Effector memory CD8-positive, alpha-beta T cell (primary cell): ENCODE results near the gene CLDN7.
A peak's percentile ranks its signal among the peaks of the same experiment; 100 is the strongest.

ENCODE experiments used
- ATAC-seq: fragments of 150-1000 bp; cut with Tn5 transposase; replicated peaks from 2 replicates; pipeline ENCODE4 v1.10.0; 2021; ENCODE audit warnings: mild to moderate bottlenecking, moderate library complexity
- DNase-seq, 3 experiments: peaks; one replicate each; pipeline ENCODE4 v3.0.0; 2021
- H3K27ac Mint-ChIP-seq, 2 donors: one replicate each; pipeline ENCODE4 v1.8.0; 2022; ENCODE audit warnings: mild to moderate bottlenecking in 2 of 2, mixed read lengths in 2 of 2, moderate library complexity in 2 of 2
- H3K27me3 Mint-ChIP-seq, 2 donors: one replicate each; pipeline ENCODE4 v1.8.0; 2022; ENCODE audit warnings: mixed read lengths in 2 of 2
- H3K36me3 Mint-ChIP-seq: one replicate; pipeline ENCODE4 v1.8.0; 2022; ENCODE audit warnings: mild to moderate bottlenecking, moderate library complexity, mixed read lengths; ENCODE audit not compliant: insufficient read depth
- H3K4me1 Mint-ChIP-seq, 2 donors: one replicate each; pipeline ENCODE4 v1.8.0; 2022; ENCODE audit warnings: low read depth in 2 of 2, mixed read lengths in 2 of 2
- H3K4me3 Mint-ChIP-seq, 2 donors: one replicate each; pipeline ENCODE4 v1.8.0; 2022; ENCODE audit warnings: mild to moderate bottlenecking in 2 of 2, mixed read lengths in 2 of 2, moderate library complexity in 2 of 2
- H3K9me3 Mint-ChIP-seq, 2 donors: one replicate each; pipeline ENCODE4 v1.8.0; 2022; ENCODE audit warnings: mixed read lengths in 2 of 2

CLDN7 gene

DNA sequence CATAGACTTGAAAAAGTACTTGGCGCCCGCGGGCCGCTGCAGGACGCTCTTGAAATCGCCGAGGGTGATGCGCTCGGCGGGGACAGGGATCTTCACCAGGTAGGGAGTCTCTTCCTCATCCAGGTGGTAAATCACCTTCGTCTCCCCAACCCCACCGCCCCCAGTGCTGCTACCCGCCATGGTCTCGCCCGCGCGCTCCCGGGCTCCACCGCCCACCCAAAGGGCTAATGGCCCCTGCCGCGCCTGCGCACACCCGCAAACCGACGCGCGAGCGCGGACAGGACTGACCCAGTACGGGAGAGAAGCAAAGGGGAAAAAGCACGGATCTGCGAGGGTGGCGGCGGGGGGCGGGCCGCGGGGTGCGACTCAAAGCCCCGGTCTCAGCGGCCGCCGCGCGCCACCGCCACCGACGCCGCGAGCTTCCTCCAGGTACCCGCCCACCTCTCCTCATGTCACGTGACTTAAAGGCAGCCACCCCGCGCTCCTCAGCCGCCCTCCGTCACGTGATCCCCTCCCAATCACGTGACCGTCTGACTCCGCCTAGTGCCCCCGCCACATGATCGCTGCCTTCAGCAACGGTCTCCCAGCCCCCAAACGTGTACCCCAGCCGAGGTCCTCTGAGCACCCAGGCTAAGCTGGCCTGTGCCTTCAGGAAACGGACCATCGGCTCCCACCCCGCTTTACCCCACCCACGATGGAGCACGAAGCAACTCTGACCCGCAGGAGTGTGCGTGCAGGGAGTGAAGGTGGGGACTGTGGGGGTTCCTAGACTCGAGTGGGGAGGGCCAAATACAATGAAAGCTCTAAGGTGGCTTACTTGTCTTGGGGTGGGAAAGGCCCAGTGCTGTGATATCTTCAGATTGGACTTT lies 28.0 kb downstream of the CLDN7 start, which contains the start of gene DVL2:
Gene DVL2, minus strand, starts transcription at position 435 of the 869 bp plus-strand sequence. Its CDS starts 255 bp downstream, at position 180.
- Mint-ChIP-seq H3K9me3 (no peaks in the 10 kb centered on the region), H3K36me3 (peaks cover 55% of the 10 kb centered on the region), H3K27ac (peak within 1 kb of the TSS; percentile 80 to 93), H3K27me3 (no peaks in the 10 kb centered on the region), H3K4me1 (peaks cover 44 to 58% of the 10 kb centered on the region in 2 donors), H3K4me3 (peak within 1 kb of the TSS; percentile 91 to 92)
- ATAC-seq (peak; percentile 63), DNase-seq (peak; percentile 91 to 94 (median 91))

DNA sequence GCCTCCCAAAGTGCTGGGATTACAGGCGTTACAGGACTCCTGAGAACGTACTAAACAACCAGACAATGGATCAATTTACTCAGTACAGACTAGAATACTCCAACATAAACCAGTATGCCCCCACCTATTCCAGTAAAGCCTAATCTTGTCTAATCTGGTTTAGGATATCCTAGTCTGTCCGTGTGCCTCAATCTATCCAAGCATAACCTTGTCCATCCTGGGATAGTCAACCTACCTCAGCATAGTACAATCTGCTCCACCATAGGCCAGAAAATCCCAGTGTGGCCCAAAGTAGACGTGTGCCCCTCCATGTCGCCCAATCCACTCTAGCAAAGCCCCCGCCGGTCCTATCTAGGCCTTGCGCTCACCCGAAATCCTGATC lies 28.6 kb downstream of the CLDN7 start:
- no peak for DNase-seq
- Mint-ChIP-seq H3K9me3 (no peaks in the 10 kb centered on the region), H3K4me3 (peak overlapping the region; percentile 91 to 92), H3K36me3 (peaks cover 49% of the 10 kb centered on the region), H3K4me1 (peaks cover 44 to 55% of the 10 kb centered on the region in 2 donors), H3K27ac (peak overlapping the region; percentile 80 to 93), H3K27me3 (no peaks in the 10 kb centered on the region)
- no peak for ATAC-seq

DNA sequence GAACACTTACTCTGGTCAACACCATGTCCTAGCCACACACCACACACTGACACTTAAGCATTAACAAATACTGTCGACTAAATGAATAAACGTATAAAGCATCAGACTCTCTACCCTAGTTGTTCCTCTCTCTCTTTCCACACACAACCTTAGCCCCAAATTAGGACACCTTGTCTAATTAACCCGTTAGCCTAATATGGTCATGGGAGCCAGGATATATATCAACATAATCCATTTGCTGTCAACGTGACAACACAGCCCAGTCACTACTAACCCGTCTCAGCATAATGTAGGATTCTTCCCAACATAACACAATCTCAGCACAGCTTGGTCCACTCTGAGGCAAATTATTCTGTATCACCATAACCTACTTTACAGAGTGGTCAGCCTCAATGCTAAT lies 30.2 kb downstream of the CLDN7 start:
- DNase-seq (no peak), ATAC-seq (no peak)
- H3K9me3 Mint-ChIP-seq = no peaks in the 10 kb centered on the region
- no peak overlapping the region for H3K27ac Mint-ChIP-seq
- peaks cover 49% of the 10 kb centered on the region for H3K36me3 Mint-ChIP-seq
- H3K4me3 Mint-ChIP-seq = peak overlapping the region in 1 of 2 donors; percentile 91
- no peaks in the 10 kb centered on the region for H3K27me3 Mint-ChIP-seq
- peaks cover 39 to 51% of the 10 kb centered on the region in 2 donors for H3K4me1 Mint-ChIP-seq

DNA sequence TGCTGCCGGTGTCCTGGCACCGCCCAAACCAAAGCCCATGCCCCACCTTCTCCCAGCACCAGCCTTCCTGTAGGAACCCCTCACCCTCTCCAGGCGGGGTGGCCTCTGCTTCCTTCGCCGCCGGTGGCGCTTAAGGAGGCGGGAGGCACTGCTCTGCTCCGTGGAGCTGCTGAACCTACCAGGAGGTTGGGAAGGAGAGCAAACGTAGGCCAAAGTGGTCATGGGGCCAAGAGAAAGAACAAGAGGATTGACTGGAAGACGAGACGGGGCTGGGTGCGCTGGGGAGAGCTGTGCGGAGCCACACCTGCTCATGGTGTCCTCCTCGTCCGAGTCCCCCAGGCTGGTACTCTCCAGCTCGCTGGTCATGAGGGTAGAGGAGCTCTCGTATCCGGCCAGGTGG lies 32.8 kb downstream of the CLDN7 start:
- Mint-ChIP-seq H3K9me3 (no peaks in the 10 kb centered on the region), H3K27me3 (no peaks in the 10 kb centered on the region), H3K27ac (peak overlapping the region in 1 of 2 donors; percentile 38), H3K4me1 (peaks cover 25 to 29% of the 10 kb centered on the region in 2 donors), H3K4me3 (no peak overlapping the region), H3K36me3 (peaks cover 27% of the 10 kb centered on the region)
- ATAC-seq (no peak), DNase-seq (no peak)

DNA sequence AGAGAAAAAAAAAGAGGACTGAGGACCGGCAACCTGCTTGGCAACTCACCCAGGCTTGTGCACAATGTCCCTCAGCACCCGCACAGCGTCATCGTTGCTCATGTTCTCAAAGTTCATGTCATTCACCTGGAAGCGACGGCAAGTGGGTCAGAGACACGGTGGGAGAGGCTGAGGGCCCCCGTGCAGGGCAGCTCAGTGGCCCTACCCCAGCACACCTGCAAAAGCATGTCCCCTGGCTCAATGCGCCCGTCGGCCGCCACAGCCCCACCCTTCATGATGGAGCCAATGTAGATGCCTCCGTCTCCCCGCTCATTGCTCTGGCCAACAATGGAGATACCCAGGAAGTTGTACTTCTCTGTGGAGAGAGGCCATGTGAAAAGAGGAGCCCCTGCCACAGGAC lies 33.4 kb downstream of the CLDN7 start:
- H3K36me3 Mint-ChIP-seq = peaks cover 21% of the 10 kb centered on the region
- H3K27ac Mint-ChIP-seq = no peak overlapping the region
- H3K4me3 Mint-ChIP-seq = no peak overlapping the region
- no peak for DNase-seq
- H3K27me3 Mint-ChIP-seq = no peaks in the 10 kb centered on the region
- no peak for ATAC-seq
- H3K9me3 Mint-ChIP-seq = no peaks in the 10 kb centered on the region
- peaks cover 22 to 25% of the 10 kb centered on the region in 2 donors for H3K4me1 Mint-ChIP-seq

DNA sequence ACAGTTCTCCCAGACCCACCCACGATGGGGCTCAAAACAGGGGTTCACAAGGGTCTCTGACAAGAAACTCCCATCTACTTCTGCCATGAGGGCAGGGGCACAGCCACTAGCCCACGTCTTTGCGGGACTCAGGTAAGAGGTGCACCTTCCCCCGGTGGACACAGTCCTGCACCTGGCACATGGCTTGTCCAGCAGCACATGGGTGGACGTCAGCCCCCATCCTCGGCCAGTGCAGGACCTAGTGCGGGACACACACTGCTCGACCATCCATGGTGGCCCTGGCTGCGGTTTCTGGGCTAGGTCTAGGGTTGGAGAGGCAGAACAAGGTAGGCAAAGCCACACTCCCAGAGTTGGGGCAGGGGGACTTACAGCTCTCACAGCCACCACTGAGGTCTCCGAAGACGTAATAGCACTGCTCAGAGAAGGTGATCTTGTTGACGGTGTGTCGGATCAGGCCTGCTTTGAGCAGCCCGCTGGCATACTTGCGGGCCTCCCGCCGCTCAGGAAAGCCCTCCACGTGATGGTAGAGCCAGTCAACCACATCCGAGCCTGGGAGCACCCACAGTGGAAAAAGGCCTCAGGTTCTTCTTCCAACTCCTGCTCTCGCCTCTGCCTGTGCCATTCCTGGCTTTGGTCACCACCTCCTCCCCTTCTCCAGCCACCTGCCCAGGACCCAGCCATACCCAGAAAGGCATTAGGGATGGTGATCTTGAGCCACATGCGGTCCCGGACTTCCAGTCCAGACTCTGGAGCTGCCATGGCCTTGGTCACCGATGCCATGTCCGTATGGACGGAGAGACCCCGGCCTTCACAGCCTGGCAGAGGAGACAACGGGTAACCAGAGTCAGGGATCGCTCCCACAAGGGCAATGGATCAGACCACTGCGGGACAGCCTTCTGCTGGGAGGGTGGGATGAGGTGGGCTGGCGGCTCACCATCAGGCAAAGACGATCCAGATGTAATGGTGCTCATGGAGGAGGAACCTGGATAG lies 35.3 kb downstream of the CLDN7 start:
- H3K27me3 Mint-ChIP-seq = no peaks in the 10 kb centered on the region
- peaks cover 6 to 11% of the 10 kb centered on the region in 2 donors for H3K4me1 Mint-ChIP-seq
- H3K4me3 Mint-ChIP-seq = no peak overlapping the region
- H3K9me3 Mint-ChIP-seq = no peaks in the 10 kb centered on the region
- peaks cover 17% of the 10 kb centered on the region for H3K36me3 Mint-ChIP-seq
- DNase-seq = no peak
- H3K27ac Mint-ChIP-seq = no peak overlapping the region
- ATAC-seq = no peak

DNA sequence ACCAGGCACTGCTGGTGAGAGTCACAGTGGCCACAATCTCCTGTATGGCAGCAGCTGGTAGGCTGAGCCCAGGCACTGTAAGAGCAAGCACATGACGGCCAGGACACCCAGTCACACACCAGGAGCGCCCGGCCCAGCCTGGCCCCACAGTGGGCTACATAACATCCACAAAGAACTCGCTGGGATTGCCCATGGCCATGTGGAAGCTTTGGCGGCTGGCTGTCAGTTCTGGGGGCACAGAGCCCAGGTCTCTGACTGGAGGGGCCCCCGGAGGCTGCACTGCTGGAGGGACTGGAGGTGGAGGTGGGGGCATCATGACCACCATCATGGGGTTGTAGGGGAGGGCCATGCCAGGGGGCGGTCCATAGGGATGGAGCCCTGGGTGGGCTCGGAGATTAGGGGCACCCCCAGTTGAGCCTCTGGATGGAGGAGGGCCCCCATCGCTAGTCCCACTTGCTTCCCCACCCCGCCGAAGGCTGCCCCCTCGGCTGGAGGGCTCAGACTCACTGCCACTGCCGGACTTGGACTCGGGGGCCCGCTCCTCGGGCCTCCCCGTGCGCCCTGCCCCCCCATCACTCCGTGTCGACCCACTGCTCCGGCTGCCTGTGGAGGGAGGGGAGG lies 36.5 kb downstream of the CLDN7 start:
- Mint-ChIP-seq H3K27ac (no peak overlapping the region), H3K27me3 (no peaks in the 10 kb centered on the region), H3K4me3 (no peak overlapping the region), H3K36me3 (peaks cover 20% of the 10 kb centered on the region), H3K4me1 (peaks cover 4 to 9% of the 10 kb centered on the region in 2 donors), H3K9me3 (no peaks in the 10 kb centered on the region)
- DNase-seq = no peak
- ATAC-seq = no peak

DNA sequence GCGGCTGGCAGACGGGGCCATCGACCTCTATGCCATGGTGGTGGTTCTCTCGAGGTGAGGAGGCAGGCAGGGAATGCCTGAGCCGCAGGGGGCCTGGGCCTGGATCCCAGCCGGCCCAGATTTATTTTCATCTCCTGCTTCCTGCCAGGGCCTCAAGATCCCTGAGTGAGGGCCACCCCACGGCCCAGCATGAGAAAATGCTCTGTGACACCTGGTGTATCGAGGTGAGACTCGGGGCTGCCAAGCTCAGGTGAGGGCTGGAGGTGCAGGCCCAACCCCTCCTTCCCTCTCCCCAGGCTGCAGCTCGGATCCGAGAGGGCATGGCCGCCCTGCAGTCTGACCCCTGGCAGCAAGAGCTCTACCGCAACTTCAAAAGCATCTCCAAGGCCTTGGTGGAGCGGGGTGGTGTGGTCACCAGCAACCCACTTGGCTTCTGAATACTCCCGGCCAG lies 37.6 kb downstream of the CLDN7 start:
- Mint-ChIP-seq H3K9me3 (no peaks in the 10 kb centered on the region), H3K27ac (no peak overlapping the region), H3K4me3 (no peak overlapping the region), H3K36me3 (peaks cover 20% of the 10 kb centered on the region), H3K27me3 (no peaks in the 10 kb centered on the region), H3K4me1 (peaks cover 8 to 15% of the 10 kb centered on the region in 2 donors)
- DNase-seq (no peak), ATAC-seq (no peak)

DNA sequence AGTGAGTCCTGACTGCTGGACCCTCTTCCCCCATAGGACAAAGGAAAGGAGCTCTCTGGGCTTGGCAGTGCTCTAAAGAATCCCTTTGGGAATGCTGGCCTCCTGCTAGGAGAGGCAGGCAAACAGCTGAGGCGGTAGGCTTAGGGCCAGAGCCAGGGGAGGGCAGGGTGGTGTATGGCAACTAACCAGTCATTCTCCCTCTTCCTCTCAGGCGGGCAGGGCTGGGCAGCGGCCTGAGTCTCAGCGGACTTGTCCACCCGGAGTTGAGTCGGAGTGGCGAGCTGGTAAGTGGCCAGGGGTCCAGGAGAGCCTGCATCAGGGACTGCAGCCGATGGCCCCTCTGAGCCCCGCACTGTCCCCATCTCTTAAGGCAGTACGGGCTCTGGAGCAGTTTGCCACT lies 38.2 kb downstream of the CLDN7 start:
- H3K27me3 Mint-ChIP-seq = no peaks in the 10 kb centered on the region
- H3K4me3 Mint-ChIP-seq = no peak overlapping the region

DNA sequence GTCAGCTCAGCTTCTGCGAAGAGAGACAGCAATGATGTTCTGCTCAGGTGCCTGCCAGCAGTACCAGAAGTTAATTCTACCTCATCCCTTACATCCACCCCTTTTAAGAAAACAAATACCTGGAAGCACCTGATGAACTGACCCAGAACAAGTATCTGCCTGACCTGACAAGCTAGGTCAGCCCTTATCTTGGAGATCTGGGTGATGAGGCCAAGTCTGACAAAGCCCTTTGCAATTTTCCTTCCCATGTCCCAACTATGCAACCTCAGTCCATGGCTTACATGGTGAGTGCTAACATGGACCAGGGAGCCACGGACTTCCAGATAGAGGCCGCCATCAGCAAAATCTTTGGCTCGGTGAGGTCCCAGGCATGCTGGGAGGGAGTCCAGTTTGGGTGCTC lies 38.9 kb downstream of the CLDN7 start:
- no peaks in the 10 kb centered on the region for H3K9me3 Mint-ChIP-seq
- H3K27ac Mint-ChIP-seq = peak overlapping the region in 1 of 2 donors; percentile 15
- H3K4me3 Mint-ChIP-seq = no peak overlapping the region
- peaks cover 17% of the 10 kb centered on the region for H3K36me3 Mint-ChIP-seq
- ATAC-seq = no peak
- no peaks in the 10 kb centered on the region for H3K27me3 Mint-ChIP-seq
- peaks cover 12 to 24% of the 10 kb centered on the region in 2 donors for H3K4me1 Mint-ChIP-seq
- DNase-seq = no peak

More for the DNA sequence above, 38.2 kb downstream of the CLDN7 start:
- ATAC-seq = no peak
- H3K9me3 Mint-ChIP-seq = no peaks in the 10 kb centered on the region
- H3K27ac Mint-ChIP-seq = peak overlapping the region in 1 of 2 donors; percentile 36
- DNase-seq = no peak
- peaks cover 20% of the 10 kb centered on the region for H3K36me3 Mint-ChIP-seq
- H3K4me1 Mint-ChIP-seq = peaks cover 12 to 19% of the 10 kb centered on the region in 2 donors

DNA sequence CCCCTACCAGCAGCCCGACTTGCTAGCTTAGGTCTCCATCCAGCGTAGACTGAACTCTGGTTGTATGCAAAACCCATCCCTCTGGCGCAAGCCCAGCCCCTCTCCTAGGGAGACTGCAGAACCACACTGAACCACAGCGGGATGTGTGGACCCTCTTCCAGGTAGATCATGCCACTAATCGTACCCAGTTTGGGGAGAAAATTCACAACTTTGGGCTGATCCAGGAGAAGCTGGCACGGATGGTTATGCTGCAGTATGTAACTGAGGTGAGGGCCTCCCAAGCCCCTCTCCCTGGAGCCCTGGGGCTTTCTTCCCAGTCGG lies 39.3 kb downstream of the CLDN7 start:
- ATAC-seq (no peak), DNase-seq (no peak)
- Mint-ChIP-seq H3K4me1 (peaks cover 12 to 27% of the 10 kb centered on the region in 2 donors), H3K27ac (peak overlapping the region in 1 of 2 donors; percentile 15), H3K36me3 (peaks cover 12% of the 10 kb centered on the region), H3K4me3 (no peak overlapping the region), H3K9me3 (no peaks in the 10 kb centered on the region), H3K27me3 (no peaks in the 10 kb centered on the region)

DNA sequence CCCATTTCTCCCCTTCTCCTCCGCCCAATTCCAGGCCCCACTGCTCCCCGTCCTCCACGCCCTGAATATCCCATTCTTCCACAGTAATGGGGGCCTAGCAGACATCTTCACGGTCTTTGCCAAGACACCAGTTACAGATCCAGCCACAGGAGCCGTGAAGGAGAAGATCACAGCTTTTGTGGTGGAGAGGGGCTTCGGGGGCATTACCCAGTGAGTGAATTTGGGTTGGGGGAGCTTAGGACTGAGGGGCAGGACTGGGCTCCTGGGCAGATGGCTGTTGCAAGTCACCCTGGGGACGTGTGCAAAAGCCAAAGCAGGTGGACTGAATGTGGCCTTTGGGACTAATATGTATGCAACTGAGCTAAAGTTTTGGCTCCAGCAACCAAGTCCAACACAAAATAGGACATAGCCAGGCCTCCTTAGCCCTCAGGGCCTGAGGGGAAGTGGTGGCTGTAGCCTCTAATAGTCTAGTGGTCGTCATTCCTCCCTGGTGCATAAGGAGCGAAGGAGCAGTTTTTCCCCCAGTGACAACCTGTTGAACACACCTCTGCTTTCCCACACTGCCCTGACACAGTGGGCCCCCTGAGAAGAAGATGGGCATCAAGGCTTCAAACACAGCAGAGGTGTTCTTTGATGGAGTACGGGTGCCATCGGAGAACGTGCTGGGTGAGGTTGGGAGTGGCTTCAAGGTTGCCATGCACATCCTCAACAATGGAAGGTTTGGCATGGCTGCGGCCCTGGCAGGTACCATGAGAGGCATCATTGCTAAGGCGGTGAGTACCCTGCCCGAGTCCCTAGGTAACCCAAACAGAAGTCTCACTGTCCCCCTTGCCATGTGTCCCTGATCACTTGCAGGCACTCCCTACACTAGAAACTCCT lies 39.9 kb downstream of the CLDN7 start:
- Mint-ChIP-seq H3K36me3 (peaks cover 8% of the 10 kb centered on the region), H3K27ac (peak overlapping the region in 1 of 2 donors; percentile 93), H3K27me3 (no peaks in the 10 kb centered on the region), H3K4me1 (peaks cover 12 to 28% of the 10 kb centered on the region in 2 donors), H3K4me3 (no peak overlapping the region), H3K9me3 (no peaks in the 10 kb centered on the region)
- ATAC-seq (no peak), DNase-seq (no peak)
